IMR-90 (cell line): Measurements from ENCODE around the gene CADM2. TPM values are rescaled to one million over a fixed set of nuclear protein-coding genes. Genes with fewer than 3 reads are reported as not detected.

Experiments
- ATAC-seq: fragments of 200-7000 bp; cut with Tn5 transposase; 2 replicates; pipeline ENCODE4 v1.9.1; 2020; ENCODE audit warnings: low read depth, mild to moderate bottlenecking, moderate library complexity
- BruUV-seq: library from RNA; stranded (reverse); fragments of 400-500 nt; replicated peaks from 2 replicates; lab custom pipeline; 2021; lab: Mats Ljungman, UMichigan
- CTCF ChIA-PET: fragments of 300-600 bp; formaldehyde crosslinking; extraction: SDS; loops from one replicate; lab custom pipeline; 2021; ENCODE audit warnings: antibody characterized with exemption; lab: Yijun Ruan, JAX
- POLR2A ChIA-PET: fragments of 300-600 bp; sonication (Branson Sonifier 250); formaldehyde crosslinking; loops from one replicate; lab custom pipeline; 2022; ENCODE audit warnings: antibody characterized with exemption; ENCODE audit not compliant: unreplicated experiment; lab: Charles Lee
- DNase-seq: peaks from one replicate; pipeline ENCODE4 v3.0.0; 2013
- H2AFZ ChIP-seq: replicated peaks from 2 replicates; pipeline ENCODE3; 2013; ENCODE audit warnings: low read length, mild to moderate bottlenecking; ENCODE audit not compliant: poor library complexity
- H2AK5ac ChIP-seq: 2 replicates; pipeline ENCODE4 v1.6.1; 2013; ENCODE audit warnings: low read depth, low read length, inconsistent platforms
- H2AK9ac ChIP-seq: replicated peaks from 2 replicates; pipeline ENCODE3; 2013; ENCODE audit warnings: mild to moderate bottlenecking, low read depth, low read length, moderate library complexity; ENCODE audit not compliant: poor library complexity
- H2BK120ac ChIP-seq: 2 replicates; pipeline ENCODE4 v1.6.1; 2013; ENCODE audit warnings: low read depth, low read length, inconsistent platforms
- H2BK15ac ChIP-seq: 3 replicates; pipeline ENCODE4 v1.6.1; 2013; ENCODE audit warnings: low read depth, low read length, inconsistent platforms
- H2BK20ac ChIP-seq: 2 replicates; pipeline ENCODE4 v1.6.1; 2013; ENCODE audit warnings: low read depth, mild to moderate bottlenecking, inconsistent platforms, low read length, moderate library complexity
- H2BK5ac ChIP-seq: 2 replicates; pipeline ENCODE4 v1.6.1; 2013; ENCODE audit warnings: mild to moderate bottlenecking, low read depth, low read length, inconsistent platforms; ENCODE audit not compliant: poor library complexity, severe bottlenecking
- H3K14ac ChIP-seq: replicated peaks from 2 replicates; pipeline ENCODE4 v1.6.1; 2013; ENCODE audit warnings: low read depth, low read length, inconsistent platforms
- H3K18ac ChIP-seq: 2 replicates; pipeline ENCODE4 v1.6.1; 2013; ENCODE audit warnings: low read depth, low read length, control low read depth
- H3K23ac ChIP-seq: 2 replicates; pipeline ENCODE4 v1.6.1; 2013; ENCODE audit warnings: low read depth, low read length, inconsistent platforms
- H3K27ac ChIP-seq: 2 replicates; pipeline ENCODE4 v1.5.1; 2013; ENCODE audit warnings: mild to moderate bottlenecking, control low read depth, low read length; ENCODE audit not compliant: insufficient read depth
- H3K27me3 ChIP-seq: 2 replicates; pipeline ENCODE4 v1.6.1; 2013; ENCODE audit warnings: low read length; ENCODE audit not compliant: control insufficient read depth, insufficient read depth
- H3K36me3 ChIP-seq: 2 replicates; pipeline ENCODE4 v1.6.1; 2013; ENCODE audit warnings: low read length, mixed read lengths; ENCODE audit not compliant: control insufficient read depth, insufficient read depth
- H3K4ac ChIP-seq: 2 replicates; pipeline ENCODE4 v1.6.1; 2013; ENCODE audit warnings: low read depth, low read length, inconsistent platforms
- H3K4me1 ChIP-seq: 2 replicates; pipeline ENCODE4 v1.6.1; 2013; ENCODE audit warnings: low read length, mixed read lengths; ENCODE audit not compliant: control insufficient read depth, insufficient read depth
- H3K4me2 ChIP-seq: 2 replicates; pipeline ENCODE4 v1.6.1; 2013; ENCODE audit warnings: low read depth, mild to moderate bottlenecking, control low read depth, low read length, moderate library complexity
- H3K4me3 ChIP-seq: 2 replicates; pipeline ENCODE4 v1.5.1; 2013; ENCODE audit warnings: low read depth, mild to moderate bottlenecking, control low read depth, low read length, moderate library complexity; ENCODE audit not compliant: insufficient read depth
- H3K56ac ChIP-seq: 2 replicates; pipeline ENCODE4 v1.6.1; 2013; ENCODE audit warnings: low read length, inconsistent platforms; ENCODE audit not compliant: insufficient read depth; ENCODE audit errors: extremely low read depth
- H3K79me1 ChIP-seq, 2 experiments: 2 replicates each; pipeline ENCODE4 v1.6.1; 2013; ENCODE audit warnings: low read length in 2 of 2, inconsistent platforms in 1 of 2, low read depth in 1 of 2
- H3K9ac ChIP-seq: 2 replicates; pipeline ENCODE4 v1.6.1; 2013; ENCODE audit warnings: low read depth, low read length, control low read depth
- H3K9me1 ChIP-seq: 2 replicates; pipeline ENCODE4 v1.6.1; 2013; ENCODE audit warnings: low read length, inconsistent platforms; ENCODE audit not compliant: insufficient read depth
- H3K9me3 ChIP-seq: 2 replicates; pipeline ENCODE4 v1.6.1; 2013; ENCODE audit warnings: low read length; ENCODE audit not compliant: control insufficient read depth, insufficient read depth
- H4K20me1 ChIP-seq: 2 replicates; pipeline ENCODE4 v1.6.1; 2013; ENCODE audit warnings: low read length, inconsistent platforms; ENCODE audit not compliant: insufficient read depth
- H4K5ac ChIP-seq: 2 replicates; pipeline ENCODE4 v1.6.1; 2013; ENCODE audit warnings: mild to moderate bottlenecking, low read depth, low read length, control low read depth
- H4K8ac ChIP-seq, 2 experiments: 2 replicates each; pipeline ENCODE4 v1.6.1; 2013; ENCODE audit warnings: low read depth in 2 of 2, low read length in 2 of 2, control low read depth in 1 of 2, inconsistent platforms in 1 of 2
- H4K91ac ChIP-seq: 2 replicates; pipeline ENCODE4 v1.6.1; 2013; ENCODE audit warnings: low read depth, low read length, inconsistent platforms; ENCODE audit not compliant: insufficient read depth
- CEBPB ChIP-seq: IDR thresholded peaks from 2 replicates; pipeline ENCODE4 v1.6.1; 2012; ENCODE audit warnings: low read depth, low read length, improper control_type of control experiment
- CTCF ChIP-seq: conservative IDR thresholded peaks from 2 replicates; pipeline ENCODE4 v1.5.1; 2012; ENCODE audit warnings: mild to moderate bottlenecking, low read depth, low read length, improper control_type of control experiment
- ELK1 ChIP-seq: fragments of 150-350 bp; IDR thresholded peaks from 2 replicates; pipeline ENCODE4 v1.6.1; 2016; ENCODE audit warnings: low read depth, mild to moderate bottlenecking, low read length, moderate library complexity, borderline replicate concordance
- FOS ChIP-seq: fragments of 150-350 bp; IDR thresholded peaks from 2 replicates; pipeline ENCODE4 v1.6.1; 2016; ENCODE audit warnings: low read depth, low read length
- MAZ ChIP-seq: IDR thresholded peaks from 2 replicates; pipeline ENCODE4 v1.6.1; 2012; ENCODE audit warnings: low read depth, mild to moderate bottlenecking, low read length, improper control_type of control experiment, moderate library complexity, borderline replicate concordance
- MXI1 ChIP-seq: IDR thresholded peaks from 2 replicates; pipeline ENCODE4 v1.6.1; 2012; ENCODE audit warnings: low read depth, mild to moderate bottlenecking, low read length, moderate library complexity, borderline replicate concordance
- NFE2L2 ChIP-seq: fragments of 150-350 bp; IDR thresholded peaks from 2 replicates; pipeline ENCODE4 v1.6.1; 2016; ENCODE audit warnings: low read depth, mild to moderate bottlenecking, low read length
- RFX5 ChIP-seq: IDR thresholded peaks from 2 replicates; pipeline ENCODE4 v1.8.0; 2012; ENCODE audit warnings: low read depth, mild to moderate bottlenecking, low read length, moderate library complexity
- WGBS, 2 experiments: methylation state at CpG; one replicate each; pipeline versions ENCODE4 v1.1.5 to v1.1.7; 2013; ENCODE audit warnings: missing lambda C conversion rate in 2 of 2; ENCODE audit not compliant: insufficient read length in 1 of 2; ENCODE audit errors: extremely low coverage in 2 of 2; 5-methylcytosine and 5-hydroxymethylcytosine counted together
- dilution Hi-C: fragments of 300-500 bp; cut with HindIII; formaldehyde crosslinking; loops from one replicate; pipeline ENCODE4 v1.14.3; 2018; ENCODE audit warnings: low sequenced_read_pairs; ENCODE audit not compliant: unreplicated experiment
- in situ Hi-C: fragments of 300-500 bp; cut with MboI; formaldehyde crosslinking; loops from 3 replicates; pipeline ENCODE4 v1.14.3; 2019; ENCODE audit warnings: low sequenced_read_pairs, inconsistent platforms, mixed read lengths
- intact Hi-C: fragments of 100-400 bp; cut with micrococcal nuclease; formaldehyde crosslinking; loops from 2 replicates; pipeline ENCODE4 v1.10.0; 2022
- polyA plus RNA-seq, 3 experiments: library from polyadenylated mRNA; depleted of rRNA; stranded (reverse); fragments of >200 nt; gene quantifications; 2 replicates each; pipeline ENCODE4 v1.2.3, GENCODE V29; 2012; ENCODE audit warnings: low replicate concordance in 1 of 3
- total RNA-seq: library from RNA; depleted of rRNA; stranded (reverse); fragments of >200 nt; gene quantifications from 2 replicates; pipeline ENCODE4 v1.2.3, GENCODE V29; 2012

The CADM2 gene
- total and polyA plus RNA-seq, 2 of the 4 experiments (the other 2 are of a cell fraction) = not detected

GRCh38 chr3:85785766-85786165 is 827.0 kb downstream of the CADM2 start:
- ATAC-seq = no peak
- CTCF ChIA-PET = no interaction called here

More at GRCh38 chr3:85785766-85786165, 827.0 kb downstream of the CADM2 start:
- POLR2A ChIA-PET = no interaction called here
- BruUV-seq = no TSS peak
- no peak overlapping the region for H4K5ac ChIP-seq
- no peak overlapping the region for H2BK15ac ChIP-seq
- no peak overlapping the region for H3K18ac ChIP-seq
- intact Hi-C loops (no loop called here), dilution Hi-C loops (no loop called here), in situ Hi-C loops (no loop called here)
- no peak overlapping the region for H3K4ac ChIP-seq
- no peak overlapping the region for H2BK5ac ChIP-seq
- H3K9me1 ChIP-seq = no peaks in the 10 kb centered on the region
- H3K27ac ChIP-seq = no peak overlapping the region
- H4K20me1 ChIP-seq = no peaks in the 10 kb centered on the region
- H4K91ac ChIP-seq = no peak overlapping the region
- DNase-seq = no peak
- no peak overlapping the region for H4K8ac ChIP-seq
- no peak overlapping the region for H2AK5ac ChIP-seq
- no peak overlapping the region for H2AK9ac ChIP-seq
- H3K14ac ChIP-seq = no peak overlapping the region
- H2AFZ ChIP-seq = no peak overlapping the region
- WGBS, 2 experiments = no CpG with 5 or more reads among the region's 4 CpGs
- no peak overlapping the region for H3K9ac ChIP-seq
- H2BK120ac ChIP-seq = no peak overlapping the region
- no peak for TF ChIP-seq RFX5
- TF ChIP-seq NFE2L2 = no peak
- no peak for TF ChIP-seq MXI1
- no peak for TF ChIP-seq ELK1
- TF ChIP-seq FOS = no peak
- TF ChIP-seq CTCF = no peak
- TF ChIP-seq MAZ = no peak
- TF ChIP-seq CEBPB = no peak
- no peak overlapping the region for H2BK20ac ChIP-seq
- H3K27me3 ChIP-seq = no peaks in the 10 kb centered on the region
- H3K9me3 ChIP-seq = no peaks in the 10 kb centered on the region
- no peaks in the 10 kb centered on the region for H3K79me1 ChIP-seq
- H3K4me2 ChIP-seq = no peak overlapping the region
- H3K56ac ChIP-seq = no peak overlapping the region
- no peak overlapping the region for H3K4me3 ChIP-seq
- H3K23ac ChIP-seq = no peak overlapping the region
- no peaks in the 10 kb centered on the region for H3K36me3 ChIP-seq
- no peaks in the 10 kb centered on the region for H3K4me1 ChIP-seq
